Activated CD4-positive, alpha-beta T cell treated with anti-CD3 and anti-CD28 coated beads for 48 hours (primary cell): Measurements from ENCODE around the gene HOXD13.
A peak's percentile ranks its signal among the peaks of the same experiment; 100 is the strongest.

Source experiments
- DNase-seq: peaks from one replicate; pipeline ENCODE4 v3.0.0-alpha.2; 2020

HOXD13 gene

GRCh38 chr2:176095421-176095820, 2.9 kb downstream of the HOXD13 start:
- no peak for DNase-seq

- no peak for DNase-seq
These were observed 3.9 kb downstream of the HOXD13 start for GRCh38 chr2:176096243-176096985.

- DNase-seq: peak; percentile 74
These were observed 4.7 kb downstream of the HOXD13 start for GRCh38 chr2:176096986-176097819.

GRCh38 chr2:176097820-176098365, 5.4 kb downstream of the HOXD13 start:
- no peak for DNase-seq

GRCh38 chr2:176098366-176099158, 6.0 kb downstream of the HOXD13 start:
- DNase-seq: no peak

- DNase-seq: no peak
These were observed 6.7 kb downstream of the HOXD13 start for GRCh38 chr2:176099159-176099727.

GRCh38 chr2:176099728-176100546, 7.4 kb downstream of the HOXD13 start, which contains the start of gene HOXD12:
TSS of gene HOXD12 (plus strand) at chr2:176099795. CDS start at chr2:176099802, 7 bp downstream.
- DNase-seq: no peak

- DNase-seq: no peak
These were observed 8.1 kb downstream of the HOXD13 start for GRCh38 chr2:176100547-176101140.

GRCh38 chr2:176101216-176101830, 8.8 kb downstream of the HOXD13 start:
- DNase-seq: no peak

- DNase-seq: no peak
These were observed 9.3 kb downstream of the HOXD13 start for GRCh38 chr2:176101842-176102241.

GRCh38 chr2:176102309-176102866, 9.9 kb downstream of the HOXD13 start:
- no peak for DNase-seq

- DNase-seq: no peak
These were observed 10.7 kb downstream of the HOXD13 start for GRCh38 chr2:176103194-176103593.

- no peak for DNase-seq
These were observed 11.3 kb downstream of the HOXD13 start for GRCh38 chr2:176103742-176104315.

GRCh38 chr2:176104316-176105077, 12.0 kb downstream of the HOXD13 start:
- peak; percentile 44 for DNase-seq

- DNase-seq: no peak
These were observed 12.7 kb downstream of the HOXD13 start for GRCh38 chr2:176105078-176105729.

GRCh38 chr2:176105730-176106580, 13.4 kb downstream of the HOXD13 start:
- DNase-seq: no peak
